Spleen (tissue), 11 donors: ENCODE data around the gene THSD4. TPM values are rescaled to one million over a fixed set of nuclear protein-coding genes. Genes with fewer than 3 reads are reported as not detected.

ENCODE experiments used
- DNase-seq: peaks from one replicate; pipeline ENCODE4 v3.0.0-alpha.2; 2020
- H3K27ac ChIP-seq, 8 donors: fragments of 200-600 bp; sonication (generic) in 7 of 8; 1 replicate in 4 of 8; 2 replicates in 4 of 8; pipeline versions ENCODE4 v1.5.0 to v1.8.0; 2016 to 2021; ENCODE audit warnings: inconsistent platforms in 4 of 8, mild to moderate bottlenecking in 4 of 8, moderate library complexity in 1 of 8
- H3K27me3 ChIP-seq, 7 donors: fragments of 200-600 bp; sonication (generic) in 6 of 7; replicated peaks in 1 of 7; 1 replicate in 4 of 7; 2 replicates in 3 of 7; pipeline versions ENCODE4 v1.5.0 to v1.8.0; 2016 to 2021; ENCODE audit warnings: inconsistent platforms in 3 of 7, mild to moderate bottlenecking in 1 of 7
- H3K36me3 ChIP-seq, 6 donors: fragments of 200-600 bp; sonication (generic) in 5 of 6; 1 replicate in 4 of 6; 2 replicates in 2 of 6; pipeline versions ENCODE4 v1.5.0 to v1.8.0; 2016 to 2021; ENCODE audit warnings: inconsistent platforms in 2 of 6
- H3K4me1 ChIP-seq, 6 donors: fragments of 200-600 bp; sonication (generic) in 5 of 6; 1 replicate in 3 of 6; 2 replicates in 3 of 6; pipeline versions ENCODE4 v1.5.0 to v1.8.0; 2016 to 2021; ENCODE audit warnings: inconsistent platforms in 3 of 6
- H3K4me3 ChIP-seq, 8 donors: fragments of 200-600 bp; sonication (generic) in 7 of 8; 1 replicate in 4 of 8; 2 replicates in 4 of 8; pipeline versions ENCODE4 v1.5.0 to v1.8.0; 2016 to 2021; ENCODE audit warnings: inconsistent platforms in 4 of 8, mild to moderate bottlenecking in 4 of 8, moderate library complexity in 2 of 8
- H3K9me3 ChIP-seq, 8 donors: fragments of 200-600 bp; sonication (generic) in 7 of 8; 1 replicate in 4 of 8; 2 replicates in 4 of 8; pipeline versions ENCODE4 v1.5.0 to v1.8.0; 2016 to 2021; ENCODE audit warnings: inconsistent platforms in 4 of 8
- CTCF ChIP-seq, 11 experiments: fragments of 200-600 bp in 7 of 11; fragments of 450-650 bp in 4 of 11; sonication (generic) in 4 of 11; IDR thresholded peaks in 8 of 11; conservative IDR thresholded peaks in 3 of 11; 1 replicate in 7 of 11; 2 replicates in 4 of 11; pipeline versions ENCODE4 v1.4.0 to v1.8.0; 2016 to 2021; ENCODE audit warnings: antibody characterized with exemption in 11 of 11, inconsistent platforms in 4 of 11, mild to moderate bottlenecking in 1 of 11
- POLR2A ChIP-seq, 3 donors: fragments of 450-650 bp; IDR thresholded peaks; one replicate each; pipeline ENCODE4 v1.5.1; 2017; ENCODE audit warnings: antibody characterized with exemption in 3 of 3, mild to moderate bottlenecking in 1 of 3
- POLR2AphosphoS5 ChIP-seq, 3 donors: sonication (generic); formaldehyde crosslinking; IDR thresholded peaks; one replicate each; pipeline ENCODE4 v1.5.1; 2017; ENCODE audit warnings: antibody characterized with exemption in 3 of 3
- WGBS, 5 donors: extraction: QIAGEN DNeasy Blood & Tissue Kit in 3 of 5; methylation state at CpG; one replicate each; pipeline versions ENCODE4 v1.1.5 to v1.1.7; 2013 to 2018; 5-methylcytosine and 5-hydroxymethylcytosine counted together
- intact Hi-C: fragments of 100-400 bp; cut with DNase I; formaldehyde crosslinking; loops from one replicate; pipeline ENCODE4 v1.15.0; 2023; ENCODE audit warnings: low total_unique reads
- polyA plus RNA-seq, 3 donors: library from polyadenylated mRNA; stranded (reverse); fragments of 200-250 nt; gene quantifications; one replicate each; pipeline ENCODE4 v1.2.1, GENCODE V29; 2013
- total RNA-seq, 7 donors: library from RNA; depleted of rRNA in 3 of 7; stranded (reverse); fragments of >200 nt in 3 of 7; fragmentation: NEBNext Ultra II Directional in 4 of 7; extraction: Animal tissue kit (Norgen Biotek cat#: 25700) in 4 of 7; gene quantifications; one replicate each; pipeline versions ENCODE4 v1.1.0 to v1.2.1, GENCODE V29; 2016 to 2021
- donor health status: healthy with polysubstance abuse.
- donor health status: DM: no; HTN: no; CAD: no; lungs with moderate emphysema.
- donor health status: DM: no; HTN: no; CAD: no.
- donor health status: Bipolar disorder and iron deficiency.
- donor health status: healthy.
- donor health status: DM: no; HTN: no; CAD: no.
- donor health status: DM: yes; HTN: yes; CAD: no.

THSD4 gene
- total and polyA plus RNA-seq, 10 donors = 0.29 to 11.3 (median 3.4) TPM

- TF ChIP-seq CTCF (IDR thresholded peaks at IDR 0.05 in 8 of 11, conservative IDR thresholded peaks at IDR 0.05 in 3 of 11) (no peak), POLR2A (IDR thresholded peaks at IDR 0.05) (no peak), POLR2AphosphoS5 (IDR thresholded peaks at IDR 0.05) (no peak)
- Histone ChIP-seq H3K27me3 (peaks cover 0 to 4% (median 0%) of the 10 kb centered on the region in 7 donors), H3K27ac (no peak overlapping the region), H3K9me3 (no peaks in the 10 kb centered on the region), H3K4me3 (no peak overlapping the region), H3K4me1 (no peaks in the 10 kb centered on the region), H3K36me3 (no peaks in the 10 kb centered on the region)
- intact Hi-C loops = no loop called here
- no peak for DNase-seq
- 79 to 89% (median 85%) methylated on average over 2 of the region's 2 CpGs for WGBS, 5 donors
These were observed 110.6 kb downstream of the THSD4 start for GRCh38 chr15:71225851-71226250.

GRCh38 chr15:71226536-71227455 is 111.5 kb downstream of the THSD4 start:
- Histone ChIP-seq H3K9me3 (no peaks in the 10 kb centered on the region), H3K36me3 (no peaks in the 10 kb centered on the region), H3K4me1 (no peaks in the 10 kb centered on the region), H3K4me3 (no peak overlapping the region), H3K27me3 (peaks cover 0 to 4% (median 0%) of the 10 kb centered on the region in 7 donors), H3K27ac (no peak overlapping the region)
- 84 to 88% (median 86%) methylated on average over 15 of the region's 15 CpGs for WGBS, 5 donors
- no peak for DNase-seq
- intact Hi-C loops = no loop called here
- TF ChIP-seq CTCF (IDR thresholded peaks at IDR 0.05 in 8 of 11, conservative IDR thresholded peaks at IDR 0.05 in 3 of 11) = no peak
- no peak for TF ChIP-seq POLR2A (IDR thresholded peaks at IDR 0.05)
- no peak for TF ChIP-seq POLR2AphosphoS5 (IDR thresholded peaks at IDR 0.05)

GRCh38 chr15:71228403-71228802 is 113.1 kb downstream of the THSD4 start:
- Histone ChIP-seq H3K4me3 (no peak overlapping the region), H3K4me1 (no peaks in the 10 kb centered on the region), H3K27me3 (peaks cover 0 to 4% (median 0%) of the 10 kb centered on the region in 7 donors), H3K9me3 (no peaks in the 10 kb centered on the region), H3K27ac (no peak overlapping the region), H3K36me3 (no peaks in the 10 kb centered on the region)
- TF ChIP-seq POLR2A (IDR thresholded peaks at IDR 0.05) (no peak), CTCF (IDR thresholded peaks at IDR 0.05 in 8 of 11, conservative IDR thresholded peaks at IDR 0.05 in 3 of 11) (no peak)
- DNase-seq = no peak
- WGBS, 5 donors = 72 to 92% (median 87%) methylated on average over 1 of the region's 1 CpG
- intact Hi-C loops = no loop called here

GRCh38 chr15:71230303-71230702 is 115.0 kb downstream of the THSD4 start:
- Histone ChIP-seq H3K4me1 (no peaks in the 10 kb centered on the region), H3K9me3 (no peaks in the 10 kb centered on the region), H3K4me3 (no peak overlapping the region), H3K27ac (no peak overlapping the region), H3K36me3 (no peaks in the 10 kb centered on the region), H3K27me3 (peaks cover 0 to 9% (median 0%) of the 10 kb centered on the region in 7 donors)
- intact Hi-C loops = no loop called here
- TF ChIP-seq CTCF (IDR thresholded peaks at IDR 0.05 in 8 of 11, conservative IDR thresholded peaks at IDR 0.05 in 3 of 11) (no peak), POLR2A (IDR thresholded peaks at IDR 0.05) (no peak), POLR2AphosphoS5 (IDR thresholded peaks at IDR 0.05) (no peak)
- DNase-seq = no peak
- 90 to 95% (median 93%) methylated on average over 8 of the region's 8 CpGs for WGBS, 5 donors
